Stimulated activated CD4-positive, alpha-beta T cell treated with anti-CD3 and anti-CD28 coated beads, Interleukin-4, amount 100 ng/mL, for 24 hours (primary cell): ENCODE results near the gene FSIP2.
"Not testable (repeated sequence)": the region's sequence is repeated elsewhere in the genome, so short reads cannot be mapped to it uniquely, and the experiment has no call there.

Source experiments
- DNase-seq: peaks from one replicate; pipeline ENCODE4 v3.0.0-alpha.2; 2020

Gene FSIP2

DNA sequence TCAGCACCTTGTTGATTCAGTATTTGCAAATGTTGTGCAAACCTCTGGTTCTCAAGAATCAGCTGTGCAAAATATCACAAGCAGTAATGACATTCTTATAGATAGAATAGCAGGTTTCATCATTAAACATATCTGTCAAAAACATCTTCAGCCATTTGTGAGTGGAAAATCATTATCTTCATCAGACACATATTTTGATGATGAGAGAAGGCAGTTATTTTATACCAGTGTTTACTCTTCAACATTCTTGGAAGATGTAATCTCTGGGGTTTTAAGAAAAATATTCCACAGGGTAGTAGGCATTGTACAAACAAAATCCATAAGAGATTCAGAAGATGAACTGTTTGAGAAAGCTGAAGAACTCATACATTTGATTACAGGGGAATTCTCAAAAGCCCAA is 64.3 kb downstream of the FSIP2 start:
- no peak for DNase-seq

DNA sequence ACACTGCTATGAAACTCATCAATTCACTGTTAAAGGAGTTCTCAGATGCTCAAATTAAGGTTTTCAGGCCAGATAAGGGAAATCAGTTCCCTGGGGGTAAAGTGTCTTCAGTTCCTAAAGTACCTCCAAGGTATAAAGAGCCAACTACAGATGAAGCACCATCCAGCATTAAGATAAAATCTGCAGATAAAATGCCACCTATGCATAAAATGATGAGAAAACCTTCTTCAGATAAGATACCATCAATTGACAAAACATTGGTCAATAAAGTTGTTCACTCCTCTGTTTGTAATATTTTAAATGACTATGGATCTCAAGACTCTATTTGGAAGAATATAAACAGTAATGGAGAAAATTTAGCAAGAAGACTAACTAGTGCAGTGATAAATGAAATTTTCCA is 68.2 kb downstream of the FSIP2 start:
- no peak for DNase-seq

- DNase-seq, result no peak
Measured at GRCh38 chr2:185807351-185807750, 68.7 kb downstream of the FSIP2 start.

DNA sequence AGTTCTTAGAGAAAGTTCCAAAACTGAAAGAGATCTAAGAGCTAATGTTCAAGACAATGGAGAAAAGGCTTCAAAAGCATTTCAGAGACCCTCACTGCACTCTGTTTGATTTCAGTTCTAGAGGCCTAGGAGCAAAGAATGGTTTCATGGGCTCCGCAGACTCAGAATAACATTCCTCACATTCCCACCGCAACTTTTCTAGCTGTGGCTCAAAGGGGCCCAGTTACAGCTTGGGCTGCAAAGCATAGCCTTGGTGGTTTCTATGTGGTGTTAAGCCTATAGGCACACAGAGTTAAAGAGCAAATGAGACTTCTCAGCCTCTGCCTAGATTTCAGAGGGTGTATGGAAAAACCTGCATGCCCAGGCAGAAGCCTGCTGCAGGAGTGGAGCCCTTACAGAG is 73.0 kb downstream of the FSIP2 start:
- DNase-seq, result no peak

DNA sequence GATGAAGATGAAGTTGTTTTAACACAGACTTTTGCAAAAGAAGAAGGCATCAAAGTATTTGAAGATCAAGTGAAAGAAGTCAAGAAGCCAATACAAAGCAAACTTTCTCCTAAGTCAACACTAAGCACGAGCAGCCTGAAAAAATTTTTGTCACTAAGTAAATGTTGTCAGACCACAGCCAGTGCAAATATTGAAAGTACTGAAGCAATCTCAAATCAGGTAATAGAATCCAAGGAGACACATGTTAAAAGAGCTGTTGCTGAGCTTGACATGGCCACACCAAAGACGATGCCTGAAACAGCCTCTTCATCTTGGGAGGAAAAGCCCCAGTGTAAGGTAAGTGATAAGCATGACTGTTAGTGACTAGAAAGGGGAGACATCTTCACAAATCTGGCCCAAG is 75.1 kb downstream of the FSIP2 start:
- no peak for DNase-seq

DNA sequence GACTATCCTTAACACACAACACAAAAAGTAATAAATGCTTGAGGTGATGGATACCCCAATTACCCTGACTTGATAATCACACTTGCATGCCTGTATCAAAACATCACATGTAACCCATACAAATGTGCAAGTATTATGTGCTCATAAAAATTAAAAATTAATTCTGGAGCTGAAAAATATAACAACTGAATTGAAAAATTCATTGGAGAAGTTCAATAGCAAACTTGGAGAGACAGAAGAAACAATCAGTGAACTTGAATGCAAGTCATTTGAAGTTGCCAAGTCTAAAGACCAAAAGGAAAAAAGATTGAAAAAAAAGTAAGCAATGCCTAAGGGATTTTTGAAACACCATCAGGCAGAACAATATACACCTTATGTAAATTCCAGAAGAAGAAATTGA is 79.4 kb downstream of the FSIP2 start:
- DNase-seq, result no peak

- DNase-seq, result no peak
Measured at GRCh38 chr2:185821467-185821866, 82.9 kb downstream of the FSIP2 start.

DNA sequence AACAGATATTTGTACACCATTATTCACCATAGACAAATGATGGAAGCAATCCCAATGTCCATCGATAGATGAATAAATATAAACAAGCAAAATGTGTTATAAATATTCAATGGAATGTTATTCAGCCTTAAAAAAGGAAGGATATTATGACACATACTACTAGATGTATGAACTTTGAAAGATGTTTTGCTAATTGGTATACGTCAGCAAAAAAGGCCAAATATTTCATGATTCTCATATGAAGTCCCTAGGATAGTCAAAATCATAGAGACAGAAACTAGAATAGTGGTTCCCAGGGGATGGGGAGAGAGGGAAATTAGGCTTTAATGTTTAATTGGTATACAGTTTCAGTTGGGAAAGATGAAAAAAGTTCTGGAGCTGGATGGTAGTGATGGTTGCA is 85.2 kb downstream of the FSIP2 start:
- DNase-seq, result no peak

DNA sequence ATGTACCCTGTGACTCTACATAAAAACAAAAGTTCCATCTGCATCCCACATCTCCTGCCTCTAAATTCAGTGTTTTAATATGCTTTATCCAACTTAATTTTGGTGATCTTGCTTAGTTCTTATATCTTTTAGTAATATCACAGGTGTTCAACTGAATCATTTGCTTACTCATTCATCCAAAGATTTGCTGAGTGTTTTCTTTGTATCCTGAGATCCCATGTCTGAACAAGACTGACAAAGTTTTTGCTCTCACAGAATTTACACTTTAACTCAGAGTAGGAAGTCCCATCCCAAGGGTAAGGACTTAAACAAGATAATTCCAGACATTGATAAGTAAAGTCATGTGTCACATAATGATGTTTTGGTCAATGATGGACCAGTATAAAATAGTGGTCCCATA is 87.0 kb downstream of the FSIP2 start:
- DNase-seq, result no peak

- DNase-seq, result no peak
Measured at GRCh38 chr2:185828326-185828725, 89.7 kb downstream of the FSIP2 start.

DNA sequence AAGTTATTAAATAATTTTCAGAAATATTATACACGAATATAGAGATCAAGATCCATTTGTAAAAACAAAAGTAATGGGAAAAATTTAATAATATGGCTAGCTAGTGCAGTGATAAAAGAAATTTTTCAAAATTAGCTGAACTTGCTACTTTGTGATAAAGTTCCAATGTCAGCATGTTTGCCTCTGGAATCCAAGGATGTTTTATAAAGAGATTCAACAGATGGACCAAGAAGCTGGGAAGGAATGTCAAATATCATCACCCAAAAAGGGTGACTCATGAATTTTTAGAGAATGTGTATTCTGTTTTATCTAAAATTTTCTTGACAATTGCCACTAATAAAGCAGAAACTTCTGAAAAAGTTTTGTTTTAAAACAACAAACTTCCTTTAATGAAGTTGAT is 95.3 kb downstream of the FSIP2 start:
- DNase-seq, result no peak

DNA sequence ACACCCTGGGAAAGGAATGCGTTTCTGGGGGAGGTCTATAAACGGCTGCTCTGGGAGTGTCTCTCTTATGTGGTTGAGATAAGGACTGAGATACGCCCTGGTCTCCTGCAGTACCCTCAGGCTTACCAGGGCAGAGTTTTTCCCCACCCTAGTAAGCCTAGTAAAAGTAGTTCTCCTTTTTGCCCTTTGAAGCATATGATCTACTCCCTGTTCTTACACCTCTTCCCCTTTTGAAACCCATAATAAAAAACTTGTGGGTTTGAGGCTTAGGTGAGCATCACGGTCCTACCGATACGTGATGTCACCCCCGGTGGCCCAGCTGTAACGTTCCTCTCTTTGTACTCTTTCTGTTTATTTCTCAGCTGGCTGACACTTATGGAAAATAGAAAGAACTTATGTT is 97.4 kb downstream of the FSIP2 start:
- DNase-seq, result no peak

DNA sequence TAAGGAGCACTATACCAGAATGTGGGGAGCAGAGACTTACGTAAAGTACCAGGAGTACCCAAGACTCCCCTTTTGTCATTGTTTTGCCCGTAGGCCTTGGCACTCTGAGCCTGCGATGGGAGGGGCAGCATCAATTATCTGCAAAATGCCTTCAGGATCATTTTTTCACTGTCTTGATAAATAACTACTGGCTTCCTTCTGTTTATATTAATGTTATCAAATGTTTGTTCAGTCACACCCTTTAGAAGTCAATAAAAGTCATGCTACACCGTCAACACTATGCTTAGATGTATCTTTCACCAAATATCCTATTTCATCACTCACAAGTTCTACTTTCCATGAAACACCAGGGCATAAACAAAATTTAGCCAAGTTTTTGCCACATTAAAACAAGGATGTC is 116.3 kb downstream of the FSIP2 start:
- no peak for DNase-seq

GRCh38 chr2:185857691-185858090 is 119.1 kb downstream of the FSIP2 start:
- no peak for DNase-seq

GRCh38 chr2:185859506-185859905 is 120.9 kb downstream of the FSIP2 start:
- DNase-seq, result no peak

DNA sequence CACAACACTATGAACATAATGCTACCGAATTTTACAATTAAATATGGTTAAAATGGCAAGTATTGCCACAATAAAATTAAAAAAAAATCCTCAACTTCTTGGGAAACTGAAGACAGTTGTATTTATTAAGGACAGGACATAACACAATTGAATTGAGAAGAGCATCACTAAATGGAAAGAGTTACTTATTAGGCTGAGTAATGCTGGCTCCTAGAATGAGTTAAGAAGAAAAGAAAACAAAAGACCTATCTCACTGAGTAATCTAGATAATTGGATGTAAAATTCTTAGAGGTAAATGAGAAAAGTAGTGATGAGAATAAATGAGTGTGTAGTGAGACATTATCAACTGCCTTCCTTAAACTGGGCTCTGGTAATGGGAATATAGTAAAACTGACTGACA is 121.7 kb downstream of the FSIP2 start:
- DNase-seq, result no peak

DNA sequence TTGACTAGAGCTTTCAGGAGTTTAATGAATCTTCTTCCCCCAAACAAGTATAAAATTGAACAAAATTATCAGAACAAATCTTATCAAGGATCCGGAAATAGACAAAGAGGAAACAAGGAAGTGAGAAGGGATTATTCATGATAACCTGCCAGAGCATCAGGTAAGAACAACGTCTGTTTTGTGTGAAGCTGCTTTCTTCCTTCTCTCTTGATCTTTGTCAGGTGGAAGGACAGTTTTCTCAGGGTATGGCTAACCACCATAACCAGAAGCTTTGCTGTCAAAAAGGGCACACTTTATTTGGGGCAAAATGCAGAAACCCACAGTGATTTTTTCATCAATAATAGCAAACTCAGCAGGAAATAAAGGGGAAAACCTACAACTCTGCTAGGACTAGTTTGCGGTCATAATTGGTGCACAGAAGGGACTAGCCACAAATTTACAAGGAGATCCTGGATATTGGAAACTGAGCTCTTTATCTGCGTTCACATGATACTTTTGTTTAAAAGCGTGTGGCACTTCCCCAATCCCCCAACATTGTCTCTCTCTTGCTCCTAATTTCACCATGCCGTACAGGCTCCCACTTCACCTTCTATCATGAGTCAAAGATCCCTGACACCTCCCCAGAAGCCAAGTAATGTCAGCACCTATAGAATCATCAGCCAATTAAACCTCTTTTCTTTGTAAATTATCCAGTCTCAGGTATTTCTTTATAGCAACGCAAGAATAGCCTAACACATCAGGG is 124.2 kb downstream of the FSIP2 start:
- no peak for DNase-seq

DNA sequence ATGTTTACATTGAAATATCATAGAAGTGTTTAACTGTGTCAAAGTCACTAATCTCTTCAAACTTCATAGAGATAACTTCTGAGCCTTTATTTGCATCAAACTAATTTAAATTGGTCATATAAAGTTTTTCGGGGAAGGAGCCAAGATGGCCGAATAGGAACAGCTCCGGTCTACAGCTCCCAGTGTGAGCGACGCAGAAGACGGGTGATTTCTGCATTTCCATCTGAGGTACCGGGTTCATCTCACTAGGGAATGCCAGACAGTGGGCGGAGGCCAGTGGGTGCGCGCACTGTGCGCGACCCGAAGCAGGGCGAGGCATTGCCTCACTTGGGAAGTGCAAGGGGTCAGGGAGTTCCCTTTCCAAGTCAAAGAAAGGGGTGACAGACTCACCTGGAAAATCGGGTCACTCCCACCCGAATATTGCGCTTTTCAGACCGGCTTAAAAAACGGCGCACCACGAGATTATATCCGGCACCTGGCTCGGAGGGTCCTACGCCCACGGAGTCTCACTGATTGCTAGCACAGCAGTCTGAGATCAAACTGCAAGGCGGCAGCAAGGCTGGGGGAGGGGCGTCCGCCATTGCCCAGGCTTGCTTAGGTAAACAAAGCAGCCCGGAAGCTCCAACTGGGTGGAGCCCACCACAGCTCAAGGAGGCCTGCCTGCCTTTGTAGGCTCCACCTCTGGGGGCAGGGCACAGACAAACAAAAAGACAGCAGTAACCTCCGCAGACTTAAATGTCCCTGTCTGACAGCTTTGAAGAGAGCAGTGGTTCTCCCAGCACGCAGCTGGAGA is 126.1 kb downstream of the FSIP2 start:
- not testable (repeated sequence) for DNase-seq

GRCh38 chr2:185875136-185875931 is 136.7 kb downstream of the FSIP2 start:
- no peak for DNase-seq

DNA sequence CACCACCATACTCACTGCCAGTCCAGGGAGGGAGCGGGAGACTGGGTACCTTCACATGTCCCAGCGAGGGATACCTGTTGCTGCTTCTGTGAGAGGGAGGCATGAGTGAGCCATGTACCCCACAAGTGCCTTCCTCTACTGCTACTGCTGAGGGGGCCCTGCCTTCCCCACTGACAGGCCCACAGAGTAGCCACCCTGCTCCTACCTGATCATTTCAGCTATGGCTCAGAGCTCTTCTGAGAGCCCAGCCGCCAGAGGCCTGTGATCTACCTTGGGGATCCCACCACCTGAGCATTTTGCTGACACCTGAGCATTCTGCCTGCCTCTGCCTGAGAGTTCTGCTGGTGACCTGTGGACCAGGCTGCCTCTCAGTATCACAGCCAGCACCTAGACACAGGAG is 137.6 kb downstream of the FSIP2 start:
- DNase-seq, result no peak

- DNase-seq, result no peak
Measured at GRCh38 chr2:185880396-185880795, 141.8 kb downstream of the FSIP2 start.
